ENCODE measurements around the gene GLDC.

- no peak for TF ChIP-seq CTCF (IDR thresholded peaks at IDR 0.05)
- TF ChIP-seq ELF4 (CRISPR knock-in tag; IDR thresholded peaks at IDR 0.05; ENCODE audit: low read depth) = no peak
- TF ChIP-seq ZBTB43 (CRISPR knock-in tag; IDR thresholded peaks at IDR 0.05) = no peak
- TF ChIP-seq JUN (CRISPR knock-in tag; IDR thresholded peaks at IDR 0.05) = no peak
- TF ChIP-seq E2F5 (CRISPR knock-in tag; IDR thresholded peaks at IDR 0.05) = no peak
- TF ChIP-seq RELA (CRISPR knock-in tag; IDR thresholded peaks at IDR 0.05; ENCODE audit: borderline replicate concordance) = no peak
- no peak for TF ChIP-seq ESRRA (CRISPR knock-in tag; IDR thresholded peaks at IDR 0.05; ENCODE audit: borderline replicate concordance)
- TF ChIP-seq TEAD4 (CRISPR knock-in tag; IDR thresholded peaks at IDR 0.05) = no peak
- TF ChIP-seq CREM (CRISPR knock-in tag; IDR thresholded peaks at IDR 0.05) = no peak
- TF ChIP-seq ETV6 (CRISPR knock-in tag; IDR thresholded peaks at IDR 0.05) = no peak
- no peak for TF ChIP-seq ZNF263 (CRISPR knock-in tag; IDR thresholded peaks at IDR 0.05; ENCODE audit: low read depth)
- no peak for TF ChIP-seq MAX (CRISPR knock-in tag; IDR thresholded peaks at IDR 0.05)
- TF ChIP-seq NFYB (CRISPR knock-in tag; conservative IDR thresholded peaks at IDR 0.05; ENCODE audit: low read depth) = no peak
- TF ChIP-seq USF2 (CRISPR knock-in tag; IDR thresholded peaks at IDR 0.05) = no peak
These were observed 78.4 kb downstream of the GLDC start for GRCh38 chr9:6567140-6567591.

Data from WTC11 (cell line).